ENCODE results near the gene CENPB.

The CENPB gene

GRCh38 chr20:3818155-3819151 lies 31.9 kb upstream of the CENPB start:
- Histone ChIP-seq H2BK12ac (ENCODE audit: low read length) (peak overlapping the region; percentile 33), H2BK15ac (ENCODE audit: low read length) (peak overlapping the region; percentile 20), H3K79me1 (ENCODE audit: low read depth, low read length) (peaks cover 3% of the 10 kb centered on the region), H2BK5ac (ENCODE audit: low read length) (no peak overlapping the region), H3K27ac (replicated peaks; ENCODE audit: low read length) (no peak overlapping the region), H4K91ac (ENCODE audit: low read depth, low read length, poor library complexity) (no peak overlapping the region), H3K4me2 (ENCODE audit: insufficient read depth, low read length, poor library complexity, severe bottlenecking) (no peak overlapping the region), H3K9me3 (replicated peaks in 1 of 2; ENCODE audit: control insufficient read depth in 2 of 2, insufficient read depth in 1 of 2, low read depth in 1 of 2, low read length in 2 of 2) (no peaks in the 10 kb centered on the region), H3K4ac (ENCODE audit: low read length) (peak overlapping the region; percentile 46), H4K8ac (ENCODE audit: low read depth, low read length) (no peak overlapping the region), H3K4me3 (ENCODE audit: low read length in 2 of 2) (no peak overlapping the region), H3K14ac (ENCODE audit: low read length) (no peak overlapping the region), H3K23ac (ENCODE audit: low read depth, low read length, poor library complexity) (peak overlapping the region; percentile 18), H3K18ac (ENCODE audit: low read length) (peak overlapping the region; percentile 35), H3K9ac (ENCODE audit: low read depth, low read length, poor library complexity) (no peak overlapping the region), H2BK120ac (ENCODE audit: low read depth, low read length) (peak overlapping the region; percentile 32), H2AK5ac (ENCODE audit: low read depth, low read length) (peak overlapping the region; percentile 67), H3K4me1 (ENCODE audit: control insufficient read depth in 2 of 2, insufficient read depth in 1 of 2, low read depth in 1 of 2, low read length in 2 of 2) (peaks cover 7 to 11% of the 10 kb centered on the region in 2 donors), H3K36me3 (replicated peaks in 1 of 2; ENCODE audit: control insufficient read depth in 2 of 2, insufficient read depth in 2 of 2, low read length in 2 of 2) (peaks cover 0 to 14% of the 10 kb centered on the region in 2 donors), H3K27me3 (ENCODE audit: control insufficient read depth in 3 of 3, insufficient read depth in 3 of 3, low read depth in 1 of 3, low read length in 3 of 3) (no peaks in the 10 kb centered on the region), H2AFZ (ENCODE audit: low read length) (peak overlapping the region; percentile 39)
- no CpG with 5 or more reads among the region's 8 CpGs for WGBS, 2 donors (ENCODE audit: extremely low coverage in 2 of 2, insufficient read length in 2 of 2, insufficient replicate concordance in 1 of 2)
- no peak for DNase-seq (ENCODE audit: low spot score)

GRCh38 chr20:3815703-3816315 lies 29.3 kb upstream of the CENPB start:
- Histone ChIP-seq H3K4ac (ENCODE audit: low read length) (no peak overlapping the region), H3K79me1 (ENCODE audit: low read depth, low read length) (no peaks in the 10 kb centered on the region), H3K4me1 (ENCODE audit: control insufficient read depth in 2 of 2, insufficient read depth in 1 of 2, low read depth in 1 of 2, low read length in 2 of 2) (peaks cover 7 to 13% of the 10 kb centered on the region in 2 donors), H3K23ac (ENCODE audit: low read depth, low read length, poor library complexity) (no peak overlapping the region), H4K91ac (ENCODE audit: low read depth, low read length, poor library complexity) (peak overlapping the region; percentile 20), H3K4me2 (ENCODE audit: insufficient read depth, low read length, poor library complexity, severe bottlenecking) (no peak overlapping the region), H3K14ac (ENCODE audit: low read length) (no peak overlapping the region), H2AFZ (ENCODE audit: low read length) (peak overlapping the region; percentile 66), H2BK15ac (ENCODE audit: low read length) (no peak overlapping the region), H2BK12ac (ENCODE audit: low read length) (no peak overlapping the region), H3K18ac (ENCODE audit: low read length) (no peak overlapping the region), H2BK120ac (ENCODE audit: low read depth, low read length) (no peak overlapping the region), H3K9me3 (replicated peaks in 1 of 2; ENCODE audit: control insufficient read depth in 2 of 2, insufficient read depth in 1 of 2, low read depth in 1 of 2, low read length in 2 of 2) (no peaks in the 10 kb centered on the region), H4K8ac (ENCODE audit: low read depth, low read length) (no peak overlapping the region), H3K27me3 (ENCODE audit: control insufficient read depth in 3 of 3, insufficient read depth in 3 of 3, low read depth in 1 of 3, low read length in 3 of 3) (no peaks in the 10 kb centered on the region), H3K9ac (ENCODE audit: low read depth, low read length, poor library complexity) (no peak overlapping the region), H3K27ac (replicated peaks; ENCODE audit: low read length) (no peak overlapping the region), H3K36me3 (replicated peaks in 1 of 2; ENCODE audit: control insufficient read depth in 2 of 2, insufficient read depth in 2 of 2, low read length in 2 of 2) (no peaks in the 10 kb centered on the region), H2BK5ac (ENCODE audit: low read length) (no peak overlapping the region), H3K4me3 (ENCODE audit: low read length in 2 of 2) (no peak overlapping the region), H2AK5ac (ENCODE audit: low read depth, low read length) (no peak overlapping the region)
- no peak for DNase-seq (ENCODE audit: low spot score)
- no CpG with 5 or more reads among the region's 9 CpGs for WGBS, 2 donors (ENCODE audit: extremely low coverage in 2 of 2, insufficient read length in 2 of 2, insufficient replicate concordance in 1 of 2)

- no CpG with 5 or more reads among the region's 7 CpGs for WGBS, 2 donors (ENCODE audit: extremely low coverage in 2 of 2, insufficient read length in 2 of 2, insufficient replicate concordance in 1 of 2)
- Histone ChIP-seq H3K4ac (ENCODE audit: low read length) (no peak overlapping the region), H2BK5ac (ENCODE audit: low read length) (no peak overlapping the region), H3K14ac (ENCODE audit: low read length) (no peak overlapping the region), H3K79me1 (ENCODE audit: low read depth, low read length) (no peaks in the 10 kb centered on the region), H4K8ac (ENCODE audit: low read depth, low read length) (no peak overlapping the region), H3K4me1 (ENCODE audit: control insufficient read depth in 2 of 2, insufficient read depth in 1 of 2, low read depth in 1 of 2, low read length in 2 of 2) (peaks cover 7 to 13% of the 10 kb centered on the region in 2 donors), H3K4me3 (ENCODE audit: low read length in 2 of 2) (no peak overlapping the region), H2AFZ (ENCODE audit: low read length) (no peak overlapping the region), H3K23ac (ENCODE audit: low read depth, low read length, poor library complexity) (no peak overlapping the region), H3K9ac (ENCODE audit: low read depth, low read length, poor library complexity) (no peak overlapping the region), H3K27ac (replicated peaks; ENCODE audit: low read length) (no peak overlapping the region), H3K27me3 (ENCODE audit: control insufficient read depth in 3 of 3, insufficient read depth in 3 of 3, low read depth in 1 of 3, low read length in 3 of 3) (no peaks in the 10 kb centered on the region), H2AK5ac (ENCODE audit: low read depth, low read length) (peak overlapping the region; percentile 32), H3K18ac (ENCODE audit: low read length) (no peak overlapping the region), H3K9me3 (replicated peaks in 1 of 2; ENCODE audit: control insufficient read depth in 2 of 2, insufficient read depth in 1 of 2, low read depth in 1 of 2, low read length in 2 of 2) (no peaks in the 10 kb centered on the region), H2BK15ac (ENCODE audit: low read length) (no peak overlapping the region), H2BK120ac (ENCODE audit: low read depth, low read length) (no peak overlapping the region), H3K4me2 (ENCODE audit: insufficient read depth, low read length, poor library complexity, severe bottlenecking) (no peak overlapping the region), H4K91ac (ENCODE audit: low read depth, low read length, poor library complexity) (no peak overlapping the region), H3K36me3 (replicated peaks in 1 of 2; ENCODE audit: control insufficient read depth in 2 of 2, insufficient read depth in 2 of 2, low read length in 2 of 2) (no peaks in the 10 kb centered on the region), H2BK12ac (ENCODE audit: low read length) (no peak overlapping the region)
- no peak for DNase-seq (ENCODE audit: low spot score)
Observed at GRCh38 chr20:3814928-3815495, 28.5 kb upstream of the CENPB start.
